Measurements from ENCODE around the gene SCAPER. TPM values are rescaled to one million over a fixed set of nuclear protein-coding genes. Genes with fewer than 3 reads are reported as not detected.

SCAPER gene
- total and polyA plus RNA-seq, 2 of the 4 experiments (the other 2 are of a cell fraction): 2.9 to 9.7 TPM

DNA sequence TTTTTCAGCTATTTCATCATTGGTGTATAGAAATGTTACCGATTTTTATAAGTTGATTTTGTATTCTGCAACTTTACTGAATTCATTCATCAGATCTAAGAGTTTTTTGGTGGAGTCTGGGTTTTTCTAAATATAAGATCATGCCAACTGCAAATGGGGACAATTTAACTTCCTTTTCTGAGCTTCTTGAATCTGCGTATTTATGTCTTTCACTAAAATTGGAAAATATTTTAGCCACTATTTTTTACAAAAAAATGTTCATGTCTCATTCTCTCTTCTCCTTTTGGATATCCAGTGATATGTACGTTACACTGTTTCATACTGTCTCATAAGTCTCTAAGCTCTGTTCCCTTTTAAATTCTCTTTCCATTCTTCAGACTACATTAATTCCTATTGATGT lies 444.8 kb downstream of the SCAPER start:
- H3K9me3 ChIP-seq (ENCODE audit: control insufficient read depth, insufficient read depth, low read length): peaks cover 2% of the 10 kb centered on the region; the same call in 1 of the 2 replicates
- H3K4ac ChIP-seq (ENCODE audit: low read depth, low read length): no peak overlapping the region
- H3K4me3 ChIP-seq (ENCODE audit: insufficient read depth, low read depth, low read length): no peak overlapping the region
- no peaks in the 10 kb centered on the region for H3K9me1 ChIP-seq (ENCODE audit: insufficient read depth, low read length)
- H3K23ac ChIP-seq (ENCODE audit: low read depth, low read length): no peak overlapping the region
- no peak overlapping the region for H3K56ac ChIP-seq (ENCODE audit: extremely low read depth, insufficient read depth, low read length)
- H2BK15ac ChIP-seq (ENCODE audit: low read depth, low read length): no peak overlapping the region
- no peaks in the 10 kb centered on the region for H4K20me1 ChIP-seq (ENCODE audit: insufficient read depth, low read length)
- H3K14ac ChIP-seq (replicated peaks; ENCODE audit: low read depth, low read length): no peak overlapping the region
- no peak overlapping the region for H3K4me2 ChIP-seq (ENCODE audit: low read depth, low read length)
- no peak overlapping the region for H3K9ac ChIP-seq (ENCODE audit: low read depth, low read length)
- H2BK20ac ChIP-seq (ENCODE audit: low read depth, low read length): no peak overlapping the region
- H2AK5ac ChIP-seq (ENCODE audit: low read depth, low read length): no peak overlapping the region
- H3K36me3 ChIP-seq (ENCODE audit: control insufficient read depth, insufficient read depth, low read length): no peaks in the 10 kb centered on the region
- no peaks in the 10 kb centered on the region for H3K4me1 ChIP-seq (ENCODE audit: control insufficient read depth, insufficient read depth, low read length)
- H2BK120ac ChIP-seq (ENCODE audit: low read depth, low read length): no peak overlapping the region
- dilution Hi-C loops (cut with HindIII; ENCODE audit: low sequenced_read_pairs, unreplicated experiment) (no loop called here), in situ Hi-C loops (cut with MboI; ENCODE audit: low sequenced_read_pairs) (no loop called here), intact Hi-C loops (cut with micrococcal nuclease) (no loop called here)
- POLR2A ChIA-PET (ENCODE audit: unreplicated experiment): no interaction called here
- H3K18ac ChIP-seq (ENCODE audit: low read depth, low read length): no peak overlapping the region
- TF ChIP-seq FOS (IDR thresholded peaks at IDR 0.05; ENCODE audit: low read depth, low read length) (no peak), MAZ (IDR thresholded peaks at IDR 0.05; ENCODE audit: borderline replicate concordance, low read depth, low read length) (no peak), RAD21 (IDR thresholded peaks at IDR 0.05; ENCODE audit: low read length) (no peak), RCOR1 (IDR thresholded peaks at IDR 0.05; ENCODE audit: insufficient replicate concordance, low read length) (no peak), CEBPB (IDR thresholded peaks at IDR 0.05; ENCODE audit: low read depth, low read length) (no peak), NFE2L2 (IDR thresholded peaks at IDR 0.05; ENCODE audit: low read depth, low read length) (no peak), RFX5 (IDR thresholded peaks at IDR 0.05; ENCODE audit: low read depth, low read length) (no peak), SMC3 (IDR thresholded peaks at IDR 0.05; ENCODE audit: low read depth, low read length) (no peak), BHLHE40 (IDR thresholded peaks at IDR 0.05; ENCODE audit: low read depth, low read length) (no peak), MXI1 (IDR thresholded peaks at IDR 0.05; ENCODE audit: borderline replicate concordance, low read depth, low read length) (no peak), ELK1 (IDR thresholded peaks at IDR 0.05; ENCODE audit: borderline replicate concordance, low read depth, low read length) (no peak), CHD1 (IDR thresholded peaks at IDR 0.05; ENCODE audit: low read depth, low read length) (no peak), POLR2A (IDR thresholded peaks at IDR 0.05; ENCODE audit: low read depth, low read length) (no peak)
- TF ChIP-seq, protein P1, sequence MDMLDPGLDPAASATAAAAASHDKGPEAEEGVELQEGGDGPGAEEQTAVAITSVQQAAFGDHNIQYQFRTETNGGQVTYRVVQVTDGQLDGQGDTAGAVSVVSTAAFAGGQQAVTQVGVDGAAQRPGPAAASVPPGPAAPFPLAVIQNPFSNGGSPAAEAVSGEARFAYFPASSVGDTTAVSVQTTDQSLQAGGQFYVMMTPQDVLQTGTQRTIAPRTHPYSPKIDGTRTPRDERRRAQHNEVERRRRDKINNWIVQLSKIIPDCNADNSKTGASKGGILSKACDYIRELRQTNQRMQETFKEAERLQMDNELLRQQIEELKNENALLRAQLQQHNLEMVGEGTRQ (IDR thresholded peaks at IDR 0.05; ENCODE audit: low read depth, low read length): no peak
- H2BK5ac ChIP-seq (ENCODE audit: low read depth, low read length, poor library complexity, severe bottlenecking): no peak overlapping the region
- no peak overlapping the region for H3K27ac ChIP-seq (ENCODE audit: insufficient read depth, low read length)
- no peaks in the 10 kb centered on the region for H3K27me3 ChIP-seq (ENCODE audit: control insufficient read depth, insufficient read depth, low read length)
- no peak overlapping the region for H4K91ac ChIP-seq (ENCODE audit: insufficient read depth, low read depth, low read length)
- H2AFZ ChIP-seq (replicated peaks; ENCODE audit: low read length, poor library complexity): no peak overlapping the region
- no peak overlapping the region for H4K5ac ChIP-seq (ENCODE audit: low read depth, low read length)
- WGBS, 2 experiments (ENCODE audit: extremely low coverage in 2 of 2, insufficient read length in 1 of 2): 83% methylated on average over 1 of the region's 3 CpGs; no CpG with 5 or more reads in 1 of the 2 experiments
- CTCF ChIA-PET: interaction anchor here (1.0 kb wide), 1 partner anchor 10 kb away, joined by 3 read pairs; no protein-coding TSS in a partner anchor
- no peak overlapping the region for H4K8ac ChIP-seq (ENCODE audit: low read depth in 2 of 2, low read length in 2 of 2)
- H2AK9ac ChIP-seq (replicated peaks; ENCODE audit: low read depth, low read length, poor library complexity): no peak overlapping the region
- BruUV-seq (replicated peaks): no TSS peak
- DNase-seq (no peak), ATAC-seq (ENCODE audit: low read depth) (no peak)
- H3K79me1 ChIP-seq (ENCODE audit: low read depth in 1 of 2, low read length in 2 of 2): no peaks in the 10 kb centered on the region
